GM12891 (cell line): ENCODE results near the gene STMN3.
A peak's percentile ranks its signal among the peaks of the same experiment; 100 is the strongest.
"Not testable (repeated sequence)": the region's sequence is repeated elsewhere in the genome, so short reads cannot be mapped to it uniquely, and the experiment has no call there.

Source experiments
- DNase-seq: peaks from one replicate; pipeline ENCODE4 v3.0.0; 2011; ENCODE audit warnings: low spot score; ENCODE audit not compliant: insufficient read length
- FAIRE-seq: peaks from 2 replicates; lab custom pipeline; 2011; peaks lifted over from hg19 to GRCh38; lab: Jason Lieb, UNC
- PAX5 ChIP-seq: IDR thresholded peaks from 2 replicates; pipeline ENCODE4 v1.6.1; 2011; ENCODE audit warnings: low read length, moderate library complexity, mild to moderate bottlenecking; ENCODE audit not compliant: insufficient read depth, severe bottlenecking
- POLR2A ChIP-seq: IDR thresholded peaks from 2 replicates; pipeline ENCODE4 v1.6.1; 2011; ENCODE audit warnings: low read depth, low read length, control low read depth
- POLR2AphosphoS5 ChIP-seq: IDR thresholded peaks from 2 replicates; pipeline ENCODE4 v1.6.1; 2011; ENCODE audit warnings: low read depth, low read length, control low read depth
- POU2F2 ChIP-seq: IDR thresholded peaks from 2 replicates; pipeline ENCODE4 v1.6.1; 2011; ENCODE audit warnings: low read depth, mild to moderate bottlenecking, control low read depth, low read length, moderate library complexity
- SPI1 ChIP-seq: IDR thresholded peaks from 2 replicates; pipeline ENCODE4 v1.6.1; 2011; ENCODE audit warnings: low read depth, low read length, control low read depth
- TAF1 ChIP-seq: IDR thresholded peaks from 2 replicates; pipeline ENCODE4 v1.6.1; 2011; ENCODE audit warnings: low read depth, low read length, control low read depth

The STMN3 gene

GRCh38 chr20:63612276-63612931 lies 40.8 kb downstream of the STMN3 start:
- TF ChIP-seq POU2F2 = no peak
- TF ChIP-seq TAF1 = no peak
- TF ChIP-seq POLR2A = no peak
- TF ChIP-seq POLR2AphosphoS5 = no peak
- TF ChIP-seq SPI1 = no peak
- TF ChIP-seq PAX5 = no peak
- FAIRE-seq (no peak), DNase-seq (no peak)

DNA sequence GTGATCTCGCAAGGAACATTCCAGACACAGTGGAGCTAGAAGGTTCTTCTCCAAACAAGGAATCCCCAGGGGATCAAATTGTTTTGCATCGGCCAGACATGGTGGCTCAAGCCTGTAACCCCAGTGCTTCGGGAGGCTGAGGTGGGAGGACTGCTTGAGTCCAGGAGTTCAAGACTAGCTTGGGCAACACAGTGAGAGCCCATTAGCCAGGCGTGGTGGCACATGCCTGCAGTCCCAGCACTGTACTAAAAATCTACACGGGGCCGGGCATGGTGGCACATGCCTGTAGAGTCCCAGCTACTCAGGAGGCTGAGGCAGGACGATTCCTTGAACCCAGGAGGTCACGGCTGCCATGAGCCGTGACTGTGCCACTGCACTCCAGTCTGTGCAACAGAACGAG lies 41.6 kb downstream of the STMN3 start:
- TF ChIP-seq POLR2A (no peak), PAX5 (no peak), SPI1 (no peak), TAF1 (no peak), POLR2AphosphoS5 (no peak), POU2F2 (no peak)
- no peak for FAIRE-seq
- DNase-seq = no peak

- TF ChIP-seq POLR2AphosphoS5 (no peak), POU2F2 (no peak), PAX5 (no peak), SPI1 (no peak), TAF1 (no peak), POLR2A (no peak)
- DNase-seq = no peak
- no peak for FAIRE-seq
Observed at GRCh38 chr20:63610581-63611435, 42.4 kb downstream of the STMN3 start.

DNA sequence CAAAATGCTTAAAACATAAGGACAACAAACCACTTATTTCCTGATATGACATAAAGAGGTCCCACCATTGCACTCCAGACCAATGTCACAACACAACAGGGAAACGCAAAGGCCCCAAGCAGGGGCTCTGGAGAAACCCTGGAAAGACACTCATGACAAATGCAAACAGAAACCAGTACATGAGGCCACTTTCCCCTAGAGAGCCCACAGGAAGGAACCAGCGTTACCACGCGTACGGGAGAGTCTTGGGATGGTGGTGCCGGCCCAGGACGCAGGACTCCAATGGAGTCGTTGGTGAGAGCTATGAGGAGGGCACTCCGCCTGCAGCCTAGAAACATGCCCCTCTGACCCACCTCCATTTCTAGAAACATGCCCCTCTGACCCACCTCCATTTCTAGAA lies 46.5 kb downstream of the STMN3 start:
- FAIRE-seq = no peak
- TF ChIP-seq POLR2A (no peak), SPI1 (no peak), POU2F2 (no peak), PAX5 (no peak), POLR2AphosphoS5 (no peak), TAF1 (no peak)
- DNase-seq = no peak

- no peak for TF ChIP-seq POLR2AphosphoS5
- TF ChIP-seq POLR2A = no peak
- TF ChIP-seq PAX5 = no peak
- peak; percentile 95 for TF ChIP-seq SPI1
- FAIRE-seq (no peak), DNase-seq (no peak)
Observed at GRCh38 chr20:63602321-63602720, 50.9 kb downstream of the STMN3 start.

DNA sequence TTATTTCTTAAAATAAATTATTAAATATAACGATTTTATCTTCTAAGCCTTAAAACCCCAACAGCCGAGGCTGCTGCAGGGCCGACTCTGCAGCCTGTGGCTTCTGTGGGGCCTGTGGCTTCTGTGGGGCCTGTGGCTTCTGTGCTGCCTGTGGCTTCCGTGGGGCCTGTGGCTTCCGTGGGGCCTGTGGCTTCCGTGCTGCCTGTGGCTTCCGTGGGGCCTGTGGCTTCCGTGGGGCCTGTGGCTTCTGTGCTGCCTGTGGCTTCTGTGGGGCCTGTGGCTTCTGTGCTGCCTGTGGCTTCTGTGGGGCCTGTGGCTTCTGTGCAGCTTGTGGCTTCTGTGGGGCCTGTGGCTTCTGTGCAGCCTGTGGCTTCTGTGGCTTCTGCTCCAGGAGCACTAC lies 51.5 kb downstream of the STMN3 start:
- not testable (repeated sequence) for FAIRE-seq, DNase-seq

GRCh38 chr20:63599396-63600050 lies 53.7 kb downstream of the STMN3 start:
- FAIRE-seq (no peak), DNase-seq (no peak)
- no peak for TF ChIP-seq SPI1
- TF ChIP-seq POLR2A = no peak
- TF ChIP-seq TAF1 = no peak

- TF ChIP-seq PAX5 (no peak), POU2F2 (no peak), POLR2AphosphoS5 (no peak), POLR2A (no peak), TAF1 (no peak), SPI1 (no peak)
- FAIRE-seq = no peak
- DNase-seq = no peak
Observed at GRCh38 chr20:63598479-63599395, 54.5 kb downstream of the STMN3 start.
